Activated CD8-positive, alpha-beta T cell treated with anti-CD3 and anti-CD28 coated beads, Interleukin-2, amount 10 ng/mL, durations not matched to agents 7 days and 5 days (primary cell): ENCODE measurements around the gene BAIAP2. TPM values are rescaled to one million over a fixed set of nuclear protein-coding genes. Genes with fewer than 3 reads are reported as not detected.

ENCODE experiments used
- ATAC-seq: fragments of 150-1000 bp; cut with Tn5 transposase; one replicate; pipeline ENCODE4 v1.10.0; 2021; ENCODE audit warnings: moderate library complexity
- CTCF ChIA-PET: fragments of 350-600 bp; sonication (Branson Sonifier 250); formaldehyde crosslinking; loops from one replicate; lab custom pipeline; 2021; ENCODE audit warnings: antibody characterized with exemption; lab: Charles Lee
- POLR2A ChIA-PET: fragments of 350-600 bp; sonication (Branson Sonifier 250); formaldehyde crosslinking; loops from one replicate; lab custom pipeline; 2021; ENCODE audit warnings: antibody characterized with exemption; lab: Charles Lee
- DNase-seq: peaks from one replicate; pipeline ENCODE4 v3.0.0-alpha.2; 2020
- H3K27ac Mint-ChIP-seq: one replicate; pipeline ENCODE4 v1.8.0; 2021; ENCODE audit warnings: mild to moderate bottlenecking, mixed read lengths
- H3K27me3 Mint-ChIP-seq: one replicate; pipeline ENCODE4 v1.8.0; 2021; ENCODE audit warnings: low read depth, mixed read lengths
- H3K36me3 Mint-ChIP-seq: one replicate; pipeline ENCODE4 v1.8.0; 2021; ENCODE audit warnings: low read depth, mixed read lengths
- H3K4me1 Mint-ChIP-seq: one replicate; pipeline ENCODE4 v1.8.0; 2021; ENCODE audit warnings: low read depth, mixed read lengths
- H3K4me3 Mint-ChIP-seq: one replicate; pipeline ENCODE4 v1.8.0; 2021; ENCODE audit warnings: mild to moderate bottlenecking, mixed read lengths
- H3K9me3 Mint-ChIP-seq: one replicate; pipeline ENCODE4 v1.8.0; 2022; ENCODE audit warnings: mixed read lengths; ENCODE audit not compliant: insufficient read depth
- total RNA-seq, 2 experiments: library from RNA; stranded (reverse); gene quantifications; one replicate each; pipeline ENCODE4 v1.2.3, GENCODE V29; 2021

Gene BAIAP2, protein sequence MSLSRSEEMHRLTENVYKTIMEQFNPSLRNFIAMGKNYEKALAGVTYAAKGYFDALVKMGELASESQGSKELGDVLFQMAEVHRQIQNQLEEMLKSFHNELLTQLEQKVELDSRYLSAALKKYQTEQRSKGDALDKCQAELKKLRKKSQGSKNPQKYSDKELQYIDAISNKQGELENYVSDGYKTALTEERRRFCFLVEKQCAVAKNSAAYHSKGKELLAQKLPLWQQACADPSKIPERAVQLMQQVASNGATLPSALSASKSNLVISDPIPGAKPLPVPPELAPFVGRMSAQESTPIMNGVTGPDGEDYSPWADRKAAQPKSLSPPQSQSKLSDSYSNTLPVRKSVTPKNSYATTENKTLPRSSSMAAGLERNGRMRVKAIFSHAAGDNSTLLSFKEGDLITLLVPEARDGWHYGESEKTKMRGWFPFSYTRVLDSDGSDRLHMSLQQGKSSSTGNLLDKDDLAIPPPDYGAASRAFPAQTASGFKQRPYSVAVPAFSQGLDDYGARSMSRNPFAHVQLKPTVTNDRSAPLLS
- 1 to 10 TPM; 5.0 to 5.8 TPM for total RNA-seq

DNA sequence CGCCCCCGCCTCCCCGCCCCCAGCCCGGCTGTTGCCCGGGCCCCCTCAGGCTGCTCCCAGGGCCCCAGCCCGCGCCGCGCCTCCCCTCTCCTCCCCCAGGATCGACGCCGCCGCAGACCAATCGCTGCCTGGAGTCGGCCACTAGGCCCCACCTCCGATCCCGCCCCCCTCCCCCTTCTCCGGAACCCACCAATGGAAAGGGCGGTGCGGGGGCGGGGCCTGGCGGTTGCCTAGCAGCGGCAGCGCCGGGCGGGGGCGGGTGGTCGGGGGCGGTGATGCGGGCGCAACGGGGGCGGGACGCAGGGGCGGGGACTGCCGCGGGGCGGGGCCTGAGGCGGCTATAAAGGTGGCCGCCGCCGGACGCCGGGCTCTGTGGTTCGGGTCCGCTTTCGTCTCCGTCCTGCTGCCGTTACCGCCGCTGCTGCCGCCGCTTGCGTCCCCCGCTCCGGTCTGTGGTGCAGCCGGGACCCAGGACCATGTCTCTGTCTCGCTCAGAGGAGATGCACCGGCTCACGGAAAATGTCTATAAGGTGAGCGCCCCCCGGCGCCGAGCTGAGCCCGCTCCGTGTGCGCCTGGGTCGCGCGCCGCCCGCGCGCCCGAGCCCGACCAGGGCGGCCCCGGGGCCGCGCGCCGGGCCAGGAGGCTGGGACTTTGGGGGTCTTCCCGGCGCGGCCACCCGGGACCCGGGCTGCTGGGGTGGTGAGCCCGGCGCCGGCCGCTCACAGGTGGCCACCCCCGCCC lies at the start of gene BAIAP2:
BAIAP2 (plus strand) TSS at position 373 of the 742 bp plus-strand sequence; CDS start at position 477, 104 bp downstream.
- peak; percentile 97 for DNase-seq
- Mint-ChIP-seq H3K27ac (peak within 1 kb of the TSS; percentile 14), H3K4me3 (peak within 1 kb of the TSS; percentile 80), H3K36me3 (no peaks in the 10 kb centered on the region), H3K4me1 (peaks cover 13% of the 10 kb centered on the region), H3K27me3 (peaks cover 39% of the 10 kb centered on the region), H3K9me3 (no peaks in the 10 kb centered on the region)
- ChIA-PET POLR2A (no interaction called here), CTCF (interaction anchor here (1.8 kb wide), 1 partner anchor 11 kb away, joined by 4 read pairs; no protein-coding TSS in a partner anchor)
- peak; percentile 83 for ATAC-seq

DNA sequence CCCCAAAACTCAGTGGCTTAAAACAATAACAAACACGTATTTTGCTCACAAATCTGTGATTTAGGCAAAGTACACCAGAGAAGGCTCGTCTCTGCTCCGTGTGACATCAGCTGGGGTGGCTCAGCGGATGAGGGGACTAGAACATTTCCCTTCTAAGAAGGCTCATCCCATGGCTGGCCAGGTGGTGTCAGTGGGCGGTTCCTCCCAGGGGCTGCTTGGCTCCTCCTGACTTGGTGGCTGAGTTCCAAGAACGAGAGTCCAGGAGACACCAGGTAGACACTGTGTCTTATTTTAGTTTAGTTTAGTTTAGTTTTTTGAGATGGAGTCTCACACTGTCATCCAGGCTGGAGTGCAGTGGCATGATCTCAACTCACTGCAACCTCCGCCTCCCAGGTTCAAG lies 48.9 kb upstream of the BAIAP2 start:
- H3K36me3 Mint-ChIP-seq, result no peaks in the 10 kb centered on the region
- CTCF ChIA-PET, result no interaction called here
- peaks cover 7% of the 10 kb centered on the region for H3K27me3 Mint-ChIP-seq
- no peak for DNase-seq
- peaks cover 19% of the 10 kb centered on the region for H3K4me1 Mint-ChIP-seq
- POLR2A ChIA-PET, result no interaction called here
- no peak overlapping the region for H3K27ac Mint-ChIP-seq
- ATAC-seq, result no peak
- H3K9me3 Mint-ChIP-seq, result no peaks in the 10 kb centered on the region
- H3K4me3 Mint-ChIP-seq, result no peak overlapping the region

DNA sequence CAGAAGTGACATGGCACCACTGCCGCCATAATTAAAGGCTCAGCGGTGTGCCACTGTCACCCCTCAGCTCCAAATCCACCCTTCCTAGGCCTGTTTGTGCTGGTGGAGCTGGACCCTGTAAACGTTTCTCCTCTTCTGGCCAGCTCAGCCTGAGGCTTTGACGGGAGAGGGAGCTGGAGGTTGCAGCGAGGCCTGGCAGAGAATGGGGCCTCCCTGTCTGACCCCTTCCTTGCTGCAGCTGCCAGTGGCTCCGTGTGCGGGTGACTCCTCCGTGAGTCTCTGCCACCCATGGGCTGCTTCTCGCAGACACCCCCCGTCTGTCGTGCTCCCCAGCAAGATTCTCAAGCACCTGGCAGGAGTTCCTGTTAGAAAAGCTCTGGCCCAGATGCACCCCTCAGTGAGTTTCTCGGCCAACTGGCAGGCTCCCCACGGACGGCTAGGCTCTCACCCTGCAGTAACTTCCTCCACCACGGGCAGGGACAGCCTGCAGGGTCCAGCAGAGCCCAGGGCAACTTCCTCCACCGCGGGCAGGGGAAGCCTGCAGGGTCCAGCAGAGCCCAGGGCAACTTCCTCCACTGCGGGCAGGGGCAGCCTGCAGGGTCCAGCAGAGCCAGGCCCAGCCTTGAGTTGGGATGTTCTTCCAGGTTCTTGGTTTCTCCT lies 48.0 kb upstream of the BAIAP2 start:
- Mint-ChIP-seq H3K4me3 (no peak overlapping the region), H3K9me3 (no peaks in the 10 kb centered on the region), H3K4me1 (peaks cover 16% of the 10 kb centered on the region), H3K27ac (no peak overlapping the region), H3K27me3 (peaks cover 7% of the 10 kb centered on the region), H3K36me3 (no peaks in the 10 kb centered on the region)
- DNase-seq (no peak), ATAC-seq (no peak)
- POLR2A ChIA-PET, result no interaction called here
- CTCF ChIA-PET, result interaction anchor here (1.2 kb wide), 1 partner anchor 12 kb away, joined by 3 read pairs; no protein-coding TSS in a partner anchor

GRCh38 chr17:80987941-80988461 lies 47.0 kb upstream of the BAIAP2 start:
- H3K27me3 Mint-ChIP-seq, result peaks cover 7% of the 10 kb centered on the region
- no peak overlapping the region for H3K27ac Mint-ChIP-seq
- peaks cover 20% of the 10 kb centered on the region for H3K4me1 Mint-ChIP-seq
- H3K36me3 Mint-ChIP-seq, result no peaks in the 10 kb centered on the region
- no peak for ATAC-seq
- H3K9me3 Mint-ChIP-seq, result no peaks in the 10 kb centered on the region
- ChIA-PET POLR2A (interaction anchor here (1.8 kb wide), 1 partner anchor 30 kb away, joined by 6 read pairs; no protein-coding TSS in a partner anchor), CTCF (interaction anchor here (0.7 to 2.0 kb wide), 6 partner anchors 30 to 561 kb away, joined by 4 to 14 read pairs (median 6); no protein-coding TSS in a partner anchor)
- H3K4me3 Mint-ChIP-seq, result no peak overlapping the region
- DNase-seq, result no peak

- Mint-ChIP-seq H3K4me3 (peak overlapping the region; percentile 76), H3K4me1 (peaks cover 29% of the 10 kb centered on the region), H3K36me3 (peaks cover 3% of the 10 kb centered on the region), H3K27ac (no peak overlapping the region), H3K27me3 (peaks cover 7% of the 10 kb centered on the region), H3K9me3 (no peaks in the 10 kb centered on the region)
- ATAC-seq (no peak), DNase-seq (no peak)
- ChIA-PET POLR2A (interaction anchor here (1.8 kb wide), 1 partner anchor 28 kb away, joined by 6 read pairs; no protein-coding TSS in a partner anchor), CTCF (interaction anchor here (0.6 to 2.0 kb wide), 14 partner anchors 23 to 564 kb away, joined by 3 to 14 read pairs (median 4); partner anchors contain the start of genes NDUFAF8 and TEPSIN)
Observed at GRCh38 chr17:80989586-80989913, 45.4 kb upstream of the BAIAP2 start.

DNA sequence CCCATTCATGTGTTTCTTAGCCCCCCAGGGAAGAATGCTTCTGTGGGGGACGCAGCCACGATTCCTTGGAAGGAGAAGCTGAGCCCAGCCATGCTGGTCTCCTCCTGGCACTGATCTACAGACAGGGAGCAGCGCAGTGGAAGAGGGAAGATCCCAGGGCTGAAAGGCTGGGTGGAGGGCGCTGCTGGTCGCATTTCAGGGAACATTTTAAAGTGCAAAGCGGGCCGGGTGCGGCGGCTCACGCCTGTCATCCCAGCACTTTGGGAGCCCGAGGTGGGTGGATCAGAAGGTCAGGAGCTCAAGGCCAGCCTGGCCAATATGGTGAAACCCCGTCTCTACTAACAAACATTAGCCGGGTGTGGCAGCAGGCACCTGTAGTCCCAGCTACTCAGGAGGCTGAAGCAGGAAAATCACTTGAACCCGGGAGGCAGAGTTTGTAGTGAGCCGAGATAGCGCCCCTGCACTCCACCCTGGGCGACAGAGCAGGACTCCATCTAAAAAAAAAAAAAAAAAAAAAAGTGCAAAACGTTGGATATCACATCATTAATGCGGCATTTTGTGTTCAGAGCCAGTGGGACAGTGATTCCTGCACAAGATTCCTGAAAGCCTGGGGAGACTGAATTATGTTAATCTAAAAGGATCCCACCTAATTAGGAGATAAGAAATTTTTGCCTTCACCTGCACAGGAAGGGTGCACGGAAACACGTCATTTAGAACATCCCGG lies 43.9 kb upstream of the BAIAP2 start:
- no peak for DNase-seq
- peak overlapping the region; percentile 74 for H3K27ac Mint-ChIP-seq

GRCh38 chr17:80991645-80992076 lies 43.3 kb upstream of the BAIAP2 start, which contains the start of gene CHMP6:
Gene CHMP6, plus strand, starts transcription at chr17:80991841. Its CDS starts 78 bp downstream, at chr17:80991919.
- Mint-ChIP-seq H3K27me3 (peaks cover 7% of the 10 kb centered on the region), H3K36me3 (peaks cover 8% of the 10 kb centered on the region), H3K4me3 (peak within 1 kb of the TSS; percentile 76), H3K9me3 (no peaks in the 10 kb centered on the region), H3K27ac (peak within 1 kb of the TSS; percentile 74), H3K4me1 (peaks cover 29% of the 10 kb centered on the region)
- CTCF ChIA-PET, result interaction anchor here (1.0 to 1.6 kb wide), 5 partner anchors 13 to 110 kb away, joined by 3 to 4 read pairs (median 3); no protein-coding TSS in a partner anchor
- peak; percentile 78 for ATAC-seq
- DNase-seq, result peak; percentile 72
- POLR2A ChIA-PET, result interaction anchor here (0.8 kb wide), 1 partner anchor 24 kb away, joined by 3 read pairs; no protein-coding TSS in a partner anchor

More for the DNA sequence above, 43.9 kb upstream of the BAIAP2 start:
- Mint-ChIP-seq H3K36me3 (peaks cover 8% of the 10 kb centered on the region), H3K9me3 (no peaks in the 10 kb centered on the region), H3K27me3 (peaks cover 7% of the 10 kb centered on the region), H3K4me3 (peak overlapping the region; percentile 76), H3K4me1 (peaks cover 29% of the 10 kb centered on the region)
- POLR2A ChIA-PET, result interaction anchor here (0.8 kb wide), 1 partner anchor 24 kb away, joined by 3 read pairs; no protein-coding TSS in a partner anchor
- ATAC-seq, result peak; percentile 1
- CTCF ChIA-PET, result interaction anchor here (1.0 to 1.6 kb wide), 6 partner anchors 14 to 111 kb away, joined by 3 to 4 read pairs (median 3); no protein-coding TSS in a partner anchor

DNA sequence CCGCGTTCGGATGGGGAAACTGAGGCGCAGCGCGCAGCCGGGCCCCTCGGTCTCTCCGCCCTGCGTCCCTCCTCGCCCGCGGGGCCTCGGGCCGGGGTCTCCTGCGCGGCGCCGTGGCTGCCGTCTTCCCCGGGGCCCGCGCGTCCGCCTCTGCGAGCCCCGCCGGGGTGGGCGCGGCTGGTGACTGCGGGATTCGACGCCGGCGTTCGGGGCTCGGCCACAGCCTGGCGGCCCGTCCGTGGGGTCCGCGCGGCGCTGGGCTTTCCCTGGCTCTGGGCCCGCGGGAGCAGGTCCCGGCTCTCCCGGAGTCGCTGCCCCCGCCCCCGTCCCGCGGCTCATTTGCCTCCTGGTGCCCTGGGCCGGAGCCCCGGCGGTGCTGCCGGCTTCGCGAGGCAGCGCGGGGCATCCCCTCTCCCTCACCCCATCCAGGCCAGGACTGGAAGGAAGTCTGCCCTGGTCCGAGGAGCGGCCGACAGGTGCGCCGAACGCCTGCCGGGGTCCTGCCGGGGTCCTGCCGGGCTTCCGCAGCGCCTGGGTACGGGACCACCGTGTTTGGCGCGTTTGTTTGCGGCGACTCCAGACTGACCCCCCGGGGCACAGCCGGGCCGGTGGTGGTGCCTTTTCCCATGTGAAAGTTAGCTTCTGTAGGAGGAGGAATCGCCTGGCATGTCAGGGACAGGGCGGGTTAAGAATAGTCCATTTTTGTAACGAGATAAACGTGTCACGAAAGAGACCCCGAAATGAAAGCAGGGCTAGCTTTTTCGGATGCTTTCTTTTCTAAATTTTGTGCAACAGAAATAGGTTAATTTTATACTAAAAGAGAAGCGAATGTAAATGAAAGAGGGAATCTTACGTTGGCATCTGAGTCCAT lies 42.6 kb upstream of the BAIAP2 start:
- DNase-seq, result no peak
- Mint-ChIP-seq H3K9me3 (no peaks in the 10 kb centered on the region), H3K36me3 (peaks cover 8% of the 10 kb centered on the region), H3K27me3 (peaks cover 7% of the 10 kb centered on the region), H3K4me1 (peaks cover 29% of the 10 kb centered on the region), H3K4me3 (peak overlapping the region; percentile 71), H3K27ac (peak overlapping the region; percentile 71)
- ChIA-PET CTCF (interaction anchor here (1.0 to 1.6 kb wide), 3 partner anchors 26 to 109 kb away, joined by 3 to 4 read pairs (median 3); no protein-coding TSS in a partner anchor), POLR2A (interaction anchor here (0.6 kb wide), 1 partner anchor 20 kb away, joined by 3 read pairs; no protein-coding TSS in a partner anchor)
- ATAC-seq, result peak; percentile 35

- POLR2A ChIA-PET, result interaction anchor here (0.6 kb wide), 1 partner anchor 19 kb away, joined by 3 read pairs; no protein-coding TSS in a partner anchor
- Mint-ChIP-seq H3K27me3 (peaks cover 3% of the 10 kb centered on the region), H3K4me3 (peak overlapping the region; percentile 71), H3K9me3 (no peaks in the 10 kb centered on the region), H3K4me1 (peaks cover 29% of the 10 kb centered on the region), H3K27ac (peak overlapping the region; percentile 71), H3K36me3 (peaks cover 8% of the 10 kb centered on the region)
- CTCF ChIA-PET, result interaction anchor here (0.7 kb wide), 1 partner anchor 19 kb away, joined by 3 read pairs; no protein-coding TSS in a partner anchor
- DNase-seq (no peak), ATAC-seq (no peak)
Observed at GRCh38 chr17:80992948-80993624, 41.9 kb upstream of the BAIAP2 start.
